Spleen (tissue), 11 donors: ENCODE results near the gene CNN3. TPM values are rescaled to one million over a fixed set of nuclear protein-coding genes. Genes with fewer than 3 reads are reported as not detected.
"Not testable (repeated sequence)": the region's sequence is repeated elsewhere in the genome, so short reads cannot be mapped to it uniquely, and the experiment has no call there.

Source experiments
- DNase-seq: peaks from one replicate; pipeline ENCODE4 v3.0.0-alpha.2; 2020
- H3K27ac ChIP-seq, 8 donors: fragments of 200-600 bp; sonication (generic) in 7 of 8; 1 replicate in 4 of 8; 2 replicates in 4 of 8; pipeline versions ENCODE4 v1.5.0 to v1.8.0; 2016 to 2021; ENCODE audit warnings: inconsistent platforms in 4 of 8, mild to moderate bottlenecking in 4 of 8, moderate library complexity in 1 of 8
- H3K27me3 ChIP-seq, 7 donors: fragments of 200-600 bp; sonication (generic) in 6 of 7; replicated peaks in 1 of 7; 1 replicate in 4 of 7; 2 replicates in 3 of 7; pipeline versions ENCODE4 v1.5.0 to v1.8.0; 2016 to 2021; ENCODE audit warnings: inconsistent platforms in 3 of 7, mild to moderate bottlenecking in 1 of 7
- H3K36me3 ChIP-seq, 6 donors: fragments of 200-600 bp; sonication (generic) in 5 of 6; 1 replicate in 4 of 6; 2 replicates in 2 of 6; pipeline versions ENCODE4 v1.5.0 to v1.8.0; 2016 to 2021; ENCODE audit warnings: inconsistent platforms in 2 of 6
- H3K4me1 ChIP-seq, 6 donors: fragments of 200-600 bp; sonication (generic) in 5 of 6; 1 replicate in 3 of 6; 2 replicates in 3 of 6; pipeline versions ENCODE4 v1.5.0 to v1.8.0; 2016 to 2021; ENCODE audit warnings: inconsistent platforms in 3 of 6
- H3K4me3 ChIP-seq, 8 donors: fragments of 200-600 bp; sonication (generic) in 7 of 8; 1 replicate in 4 of 8; 2 replicates in 4 of 8; pipeline versions ENCODE4 v1.5.0 to v1.8.0; 2016 to 2021; ENCODE audit warnings: inconsistent platforms in 4 of 8, mild to moderate bottlenecking in 4 of 8, moderate library complexity in 2 of 8
- H3K9me3 ChIP-seq, 8 donors: fragments of 200-600 bp; sonication (generic) in 7 of 8; 1 replicate in 4 of 8; 2 replicates in 4 of 8; pipeline versions ENCODE4 v1.5.0 to v1.8.0; 2016 to 2021; ENCODE audit warnings: inconsistent platforms in 4 of 8
- CTCF ChIP-seq, 11 experiments: fragments of 200-600 bp in 7 of 11; fragments of 450-650 bp in 4 of 11; sonication (generic) in 4 of 11; IDR thresholded peaks in 8 of 11; conservative IDR thresholded peaks in 3 of 11; 1 replicate in 7 of 11; 2 replicates in 4 of 11; pipeline versions ENCODE4 v1.4.0 to v1.8.0; 2016 to 2021; ENCODE audit warnings: antibody characterized with exemption in 11 of 11, inconsistent platforms in 4 of 11, mild to moderate bottlenecking in 1 of 11
- POLR2A ChIP-seq, 3 donors: fragments of 450-650 bp; IDR thresholded peaks; one replicate each; pipeline ENCODE4 v1.5.1; 2017; ENCODE audit warnings: antibody characterized with exemption in 3 of 3, mild to moderate bottlenecking in 1 of 3
- POLR2AphosphoS5 ChIP-seq, 3 donors: sonication (generic); formaldehyde crosslinking; IDR thresholded peaks; one replicate each; pipeline ENCODE4 v1.5.1; 2017; ENCODE audit warnings: antibody characterized with exemption in 3 of 3
- WGBS, 5 donors: extraction: QIAGEN DNeasy Blood & Tissue Kit in 3 of 5; methylation state at CpG; one replicate each; pipeline versions ENCODE4 v1.1.5 to v1.1.7; 2013 to 2018; 5-methylcytosine and 5-hydroxymethylcytosine counted together
- intact Hi-C: fragments of 100-400 bp; cut with DNase I; formaldehyde crosslinking; loops from one replicate; pipeline ENCODE4 v1.15.0; 2023; ENCODE audit warnings: low total_unique reads
- polyA plus RNA-seq, 3 donors: library from polyadenylated mRNA; stranded (reverse); fragments of 200-250 nt; gene quantifications; one replicate each; pipeline ENCODE4 v1.2.1, GENCODE V29; 2013
- total RNA-seq, 7 donors: library from RNA; depleted of rRNA in 3 of 7; stranded (reverse); fragments of >200 nt in 3 of 7; fragmentation: NEBNext Ultra II Directional in 4 of 7; extraction: Animal tissue kit (Norgen Biotek cat#: 25700) in 4 of 7; gene quantifications; one replicate each; pipeline versions ENCODE4 v1.1.0 to v1.2.1, GENCODE V29; 2016 to 2021
- donor health status: healthy with polysubstance abuse.
- donor health status: DM: no; HTN: no; CAD: no; lungs with moderate emphysema.
- donor health status: DM: no; HTN: no; CAD: no.
- donor health status: Bipolar disorder and iron deficiency.
- donor health status: healthy.
- donor health status: DM: no; HTN: no; CAD: no.
- donor health status: DM: yes; HTN: yes; CAD: no.

CNN3 gene
- total and polyA plus RNA-seq, 10 donors: 27.4 to 124 (median 105) TPM

DNA sequence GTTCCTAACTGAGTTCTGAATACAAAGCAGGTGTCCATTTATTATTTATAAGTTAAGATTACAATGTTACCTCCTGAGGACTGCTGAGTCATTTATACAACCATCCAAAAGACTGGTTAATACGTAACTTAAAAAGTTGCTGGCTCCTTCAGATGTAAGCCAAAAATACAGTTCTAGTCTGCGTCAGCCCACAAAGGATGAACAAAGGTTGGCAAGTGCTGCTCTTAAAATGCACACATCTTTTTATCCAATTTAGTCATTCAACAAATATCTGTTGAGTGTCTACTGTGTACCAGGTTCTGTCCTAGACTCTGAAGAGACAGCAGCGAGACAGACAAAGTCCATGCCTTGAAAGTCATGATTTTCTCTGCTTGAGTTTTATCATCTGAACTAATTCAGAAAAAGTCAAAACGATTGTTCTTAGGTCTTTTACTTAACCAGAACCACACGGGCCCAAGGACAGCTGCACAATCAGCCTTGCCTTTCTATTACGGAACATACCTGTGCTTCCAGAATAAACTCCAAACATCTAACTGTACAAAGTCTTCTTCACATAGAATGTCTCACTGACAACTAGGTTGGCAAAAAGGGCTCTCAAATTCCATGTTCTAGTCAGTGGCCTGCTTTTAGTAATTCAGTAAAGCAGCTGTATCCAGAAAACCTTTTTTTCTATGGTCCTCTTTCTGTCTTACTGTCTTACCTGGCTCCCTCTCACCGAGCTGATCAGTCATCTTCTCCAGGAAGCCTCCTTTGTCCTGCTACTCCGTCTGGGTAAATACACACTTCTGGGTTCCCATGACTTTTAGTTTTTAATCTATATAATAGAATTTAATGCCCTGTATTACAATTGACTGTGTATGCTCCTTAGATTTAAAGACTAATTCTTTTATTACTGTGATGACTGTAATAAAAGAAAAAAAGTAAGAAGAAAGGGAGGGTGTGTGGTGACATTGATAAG, 15.5 kb upstream of the CNN3 start:
- peaks cover 0 to 6% (median 0%) of the 10 kb centered on the region in 6 donors for H3K4me1 ChIP-seq
- no peaks in the 10 kb centered on the region for H3K27me3 ChIP-seq
- H3K27ac ChIP-seq: no peak overlapping the region
- WGBS, 5 donors: 72 to 87% (median 78%) methylated on average over 8 of the region's 8 CpGs
- TF ChIP-seq CTCF (IDR thresholded peaks at IDR 0.05 in 8 of 11, conservative IDR thresholded peaks at IDR 0.05 in 3 of 11) (no peak), POLR2AphosphoS5 (IDR thresholded peaks at IDR 0.05) (no peak), POLR2A (IDR thresholded peaks at IDR 0.05) (no peak)
- no peaks in the 10 kb centered on the region for H3K36me3 ChIP-seq
- no peak overlapping the region for H3K4me3 ChIP-seq
- DNase-seq: no peak
- H3K9me3 ChIP-seq: no peaks in the 10 kb centered on the region
- intact Hi-C loops: no loop called here

GRCh38 chr1:94941480-94941879, 14.6 kb upstream of the CNN3 start:
- intact Hi-C loops: not testable (repeated sequence)
- WGBS, 5 donors: 85 to 100% (median 95%) methylated on average over 1 of the region's 1 CpG

GRCh38 chr1:94940738-94941137, 13.8 kb upstream of the CNN3 start:
- H3K36me3 ChIP-seq: no peaks in the 10 kb centered on the region
- no peak for TF ChIP-seq POLR2A (IDR thresholded peaks at IDR 0.05)
- TF ChIP-seq CTCF (IDR thresholded peaks at IDR 0.05 in 8 of 11, conservative IDR thresholded peaks at IDR 0.05 in 3 of 11): no peak
- TF ChIP-seq POLR2AphosphoS5 (IDR thresholded peaks at IDR 0.05): no peak
- DNase-seq: no peak
- no peak overlapping the region for H3K27ac ChIP-seq
- no peak overlapping the region for H3K4me3 ChIP-seq
- H3K4me1 ChIP-seq: peaks cover 0 to 16% (median 1%) of the 10 kb centered on the region in 6 donors
- H3K27me3 ChIP-seq: no peaks in the 10 kb centered on the region
- no peaks in the 10 kb centered on the region for H3K9me3 ChIP-seq
- WGBS, 5 donors: 86 to 94% (median 90%) methylated on average over 3 of the region's 3 CpGs
- intact Hi-C loops: no loop called here

More at GRCh38 chr1:94941480-94941879, 14.6 kb upstream of the CNN3 start:
- not testable (repeated sequence) for H3K36me3 ChIP-seq, H3K27ac ChIP-seq, H3K9me3 ChIP-seq, H3K4me3 ChIP-seq, DNase-seq, H3K27me3 ChIP-seq
- peaks cover 0 to 13% (median 1%) of the 10 kb centered on the region in 6 donors for H3K4me1 ChIP-seq

- H3K4me3 ChIP-seq: no peak overlapping the region
- no peaks in the 10 kb centered on the region for H3K9me3 ChIP-seq
- H3K4me1 ChIP-seq: peaks cover 0 to 16% (median 1%) of the 10 kb centered on the region in 6 donors
- H3K27ac ChIP-seq: no peak overlapping the region
- intact Hi-C loops: no loop called here
- H3K27me3 ChIP-seq: no peaks in the 10 kb centered on the region
- TF ChIP-seq CTCF (IDR thresholded peaks at IDR 0.05 in 8 of 11, conservative IDR thresholded peaks at IDR 0.05 in 3 of 11): no peak
- no peak for TF ChIP-seq POLR2A (IDR thresholded peaks at IDR 0.05)
- no peak for TF ChIP-seq POLR2AphosphoS5 (IDR thresholded peaks at IDR 0.05)
- 57 to 98% (median 94%) methylated on average over 1 of the region's 1 CpG for WGBS, 5 donors
- no peak for DNase-seq
- no peaks in the 10 kb centered on the region for H3K36me3 ChIP-seq
Observed at GRCh38 chr1:94937820-94938219, 10.9 kb upstream of the CNN3 start.
